ENCODE measurements around the gene IRF8.

- TF ChIP-seq, protein P1, sequence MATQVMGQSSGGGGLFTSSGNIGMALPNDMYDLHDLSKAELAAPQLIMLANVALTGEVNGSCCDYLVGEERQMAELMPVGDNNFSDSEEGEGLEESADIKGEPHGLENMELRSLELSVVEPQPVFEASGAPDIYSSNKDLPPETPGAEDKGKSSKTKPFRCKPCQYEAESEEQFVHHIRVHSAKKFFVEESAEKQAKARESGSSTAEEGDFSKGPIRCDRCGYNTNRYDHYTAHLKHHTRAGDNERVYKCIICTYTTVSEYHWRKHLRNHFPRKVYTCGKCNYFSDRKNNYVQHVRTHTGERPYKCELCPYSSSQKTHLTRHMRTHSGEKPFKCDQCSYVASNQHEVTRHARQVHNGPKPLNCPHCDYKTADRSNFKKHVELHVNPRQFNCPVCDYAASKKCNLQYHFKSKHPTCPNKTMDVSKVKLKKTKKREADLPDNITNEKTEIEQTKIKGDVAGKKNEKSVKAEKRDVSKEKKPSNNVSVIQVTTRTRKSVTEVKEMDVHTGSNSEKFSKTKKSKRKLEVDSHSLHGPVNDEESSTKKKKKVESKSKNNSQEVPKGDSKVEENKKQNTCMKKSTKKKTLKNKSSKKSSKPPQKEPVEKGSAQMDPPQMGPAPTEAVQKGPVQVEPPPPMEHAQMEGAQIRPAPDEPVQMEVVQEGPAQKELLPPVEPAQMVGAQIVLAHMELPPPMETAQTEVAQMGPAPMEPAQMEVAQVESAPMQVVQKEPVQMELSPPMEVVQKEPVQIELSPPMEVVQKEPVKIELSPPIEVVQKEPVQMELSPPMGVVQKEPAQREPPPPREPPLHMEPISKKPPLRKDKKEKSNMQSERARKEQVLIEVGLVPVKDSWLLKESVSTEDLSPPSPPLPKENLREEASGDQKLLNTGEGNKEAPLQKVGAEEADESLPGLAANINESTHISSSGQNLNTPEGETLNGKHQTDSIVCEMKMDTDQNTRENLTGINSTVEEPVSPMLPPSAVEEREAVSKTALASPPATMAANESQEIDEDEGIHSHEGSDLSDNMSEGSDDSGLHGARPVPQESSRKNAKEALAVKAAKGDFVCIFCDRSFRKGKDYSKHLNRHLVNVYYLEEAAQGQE (IDR thresholded peaks at IDR 0.05; ENCODE audit: insufficient read depth in 1 of 2, low read depth in 2 of 2, low read length in 2 of 2): no peak
- no peak for TF ChIP-seq SIN3A (IDR thresholded peaks at IDR 0.05; ENCODE audit: borderline replicate concordance, insufficient read depth, low read length)
- no peak for TF ChIP-seq TAF1 (IDR thresholded peaks at IDR 0.05; ENCODE audit: borderline replicate concordance, insufficient read depth, low read length)
These were observed 29.0 kb upstream of the IRF8 start for GRCh38 chr16:85869785-85870558.
